Measurements from ENCODE around the gene SPACA5. TPM values are rescaled to one million over a fixed set of nuclear protein-coding genes. Genes with fewer than 3 reads are reported as not detected.
"Not testable (repeated sequence)": the region's sequence is repeated elsewhere in the genome, so short reads cannot be mapped to it uniquely, and the experiment has no call there.

Gene SPACA5
- total RNA-seq, 1 donor from 2014 or later = not detected

- peak in 1 of 2 experiments; percentile 74 for DNase-seq (ENCODE audit: low spot score in 2 of 2, unreplicated experiment in 2 of 2)
- peaks cover 20% of the 10 kb centered on the region for H3K9me3 Mint-ChIP-seq
- peak overlapping the region; percentile 99 for H3K27ac Mint-ChIP-seq
- no peak for TF ChIP-seq CTCF (IDR thresholded peaks at IDR 0.05; ENCODE audit: unreplicated experiment)
- peaks cover 4% of the 10 kb centered on the region for H3K4me1 Mint-ChIP-seq
- H3K27me3 Mint-ChIP-seq (ENCODE audit: low read depth) = no peaks in the 10 kb centered on the region
- H3K4me3 Mint-ChIP-seq = peak overlapping the region; percentile 90
- peaks cover 2% of the 10 kb centered on the region for H3K36me3 Mint-ChIP-seq
Observed at GRCh38 chrX:48021026-48021900, 14.5 kb downstream of the SPACA5 start.

- peaks cover 2% of the 10 kb centered on the region for H3K36me3 Mint-ChIP-seq
- peaks cover 23% of the 10 kb centered on the region for H3K9me3 Mint-ChIP-seq
- no peaks in the 10 kb centered on the region for H3K27me3 Mint-ChIP-seq (ENCODE audit: low read depth)
- H3K4me1 Mint-ChIP-seq = peaks cover 7% of the 10 kb centered on the region
- no peak for TF ChIP-seq CTCF (IDR thresholded peaks at IDR 0.05; ENCODE audit: unreplicated experiment)
- no peak overlapping the region for H3K4me3 Mint-ChIP-seq
- no peak overlapping the region for H3K27ac Mint-ChIP-seq
- DNase-seq (ENCODE audit: low spot score in 2 of 2, unreplicated experiment in 2 of 2) = no peak
Observed at GRCh38 chrX:48022100-48022499, 15.3 kb downstream of the SPACA5 start.

GRCh38 chrX:48022738-48023137 lies 15.9 kb downstream of the SPACA5 start:
- H3K4me3 Mint-ChIP-seq = peak overlapping the region; percentile 34
- H3K4me1 Mint-ChIP-seq = peaks cover 7% of the 10 kb centered on the region
- DNase-seq (ENCODE audit: low spot score in 2 of 2, unreplicated experiment in 2 of 2) = no peak
- peaks cover 23% of the 10 kb centered on the region for H3K9me3 Mint-ChIP-seq
- H3K27ac Mint-ChIP-seq = no peak overlapping the region
- TF ChIP-seq CTCF (IDR thresholded peaks at IDR 0.05; ENCODE audit: unreplicated experiment) = no peak
- H3K27me3 Mint-ChIP-seq (ENCODE audit: low read depth) = no peaks in the 10 kb centered on the region
- H3K36me3 Mint-ChIP-seq = peaks cover 2% of the 10 kb centered on the region

- Mint-ChIP-seq H3K9me3 (peaks cover 23% of the 10 kb centered on the region), H3K27ac (peak overlapping the region; percentile 35), H3K36me3 (peaks cover 2% of the 10 kb centered on the region), H3K27me3 (ENCODE audit: low read depth) (no peaks in the 10 kb centered on the region), H3K4me3 (no peak overlapping the region), H3K4me1 (peaks cover 5% of the 10 kb centered on the region)
- TF ChIP-seq CTCF (IDR thresholded peaks at IDR 0.05; ENCODE audit: unreplicated experiment) = peak; percentile 57
- no peak for DNase-seq (ENCODE audit: low spot score in 2 of 2, unreplicated experiment in 2 of 2)
Observed at GRCh38 chrX:48025561-48025960, 18.8 kb downstream of the SPACA5 start.

- H3K27me3 Mint-ChIP-seq (ENCODE audit: low read depth) = not testable (repeated sequence)
Observed at GRCh38 chrX:48027545-48027944, 20.8 kb downstream of the SPACA5 start.

GRCh38 chrX:48028091-48028490 lies 21.3 kb downstream of the SPACA5 start:
- H3K4me1 Mint-ChIP-seq = peaks cover 5% of the 10 kb centered on the region

More at GRCh38 chrX:48027545-48027944, 20.8 kb downstream of the SPACA5 start:
- H3K9me3 Mint-ChIP-seq = peaks cover 21% of the 10 kb centered on the region
- H3K36me3 Mint-ChIP-seq; H3K27ac Mint-ChIP-seq; H3K4me3 Mint-ChIP-seq; H3K4me1 Mint-ChIP-seq; DNase-seq (ENCODE audit: low spot score in 2 of 2, unreplicated experiment in 2 of 2): not testable (repeated sequence)

More at GRCh38 chrX:48028091-48028490, 21.3 kb downstream of the SPACA5 start:
- DNase-seq (ENCODE audit: low spot score in 2 of 2, unreplicated experiment in 2 of 2) = no peak
- H3K36me3 Mint-ChIP-seq = peaks cover 2% of the 10 kb centered on the region
- TF ChIP-seq CTCF (IDR thresholded peaks at IDR 0.05; ENCODE audit: unreplicated experiment) = no peak
- peaks cover 21% of the 10 kb centered on the region for H3K9me3 Mint-ChIP-seq
- H3K4me3 Mint-ChIP-seq = no peak overlapping the region
- H3K27ac Mint-ChIP-seq = no peak overlapping the region
- H3K27me3 Mint-ChIP-seq (ENCODE audit: low read depth) = no peaks in the 10 kb centered on the region
